Colonic mucosa (tissue), 4 donors: ENCODE data around the gene AKAP6. TPM values are rescaled to one million over a fixed set of nuclear protein-coding genes. Genes with fewer than 3 reads are reported as not detected.

ENCODE experiments used
- DNase-seq: peaks from one replicate; pipeline ENCODE4 v3.0.0-alpha.2; 2020
- H3K27ac ChIP-seq: fragments of 200-600 bp; one replicate; pipeline ENCODE4 v1.8.0; 2021
- H3K27me3 ChIP-seq: fragments of 200-600 bp; one replicate; pipeline ENCODE4 v1.8.0; 2021
- H3K36me3 ChIP-seq: fragments of 200-600 bp; one replicate; pipeline ENCODE4 v1.8.0; 2021
- H3K4me1 ChIP-seq: fragments of 200-600 bp; one replicate; pipeline ENCODE4 v1.8.0; 2021; ENCODE audit warnings: mild to moderate bottlenecking
- H3K4me3 ChIP-seq: fragments of 200-600 bp; one replicate; pipeline ENCODE4 v1.8.0; 2021
- H3K9ac ChIP-seq, 2 donors: one replicate each; pipeline ENCODE4 v1.7.0; 2013; ENCODE audit warnings: control low read depth in 2 of 2, low read depth in 2 of 2, low read length in 2 of 2
- H3K9me3 ChIP-seq: fragments of 200-600 bp; one replicate; pipeline ENCODE4 v1.8.0; 2021
- CTCF ChIP-seq: fragments of 200-600 bp; IDR thresholded peaks from one replicate; pipeline ENCODE4 v1.8.0; 2022; ENCODE audit warnings: antibody characterized with exemption, mild to moderate bottlenecking
- intact Hi-C: fragments of 100-400 bp; cut with DNase I; formaldehyde crosslinking; loops from one replicate; pipeline ENCODE4 v1.14.1; 2022
- total RNA-seq, 2 donors: library from RNA; stranded (reverse); fragmentation: NEBNext Ultra II Directional in 1 of 2; extraction: Animal tissue kit (Norgen Biotek cat#: 25700) in 1 of 2; gene quantifications; one replicate each; pipeline ENCODE4 v1.2.1, GENCODE V29; 2021
- donor health status: healthy.
- donor health status: DM: no; HTN: no; CAD: no.
- donor health status: DM: no; HTN: no; CAD: no.

Gene AKAP6
- total RNA-seq, 2 donors from 2014 or later, result 1.3 to 10.3 TPM

GRCh38 chr14:32432813-32433538 lies 103.9 kb downstream of the AKAP6 start:
- intact Hi-C loops, result no loop called here
- Histone ChIP-seq H3K9ac (no peak overlapping the region), H3K36me3 (no peaks in the 10 kb centered on the region), H3K27me3 (no peaks in the 10 kb centered on the region), H3K4me1 (no peaks in the 10 kb centered on the region), H3K4me3 (no peak overlapping the region), H3K27ac (no peak overlapping the region), H3K9me3 (no peaks in the 10 kb centered on the region)
- TF ChIP-seq CTCF, result no peak
- DNase-seq, result no peak

- Histone ChIP-seq H3K4me3 (no peak overlapping the region), H3K9me3 (no peaks in the 10 kb centered on the region), H3K36me3 (no peaks in the 10 kb centered on the region), H3K9ac (no peak overlapping the region), H3K27ac (no peak overlapping the region), H3K27me3 (no peaks in the 10 kb centered on the region), H3K4me1 (no peaks in the 10 kb centered on the region)
- DNase-seq, result peak; percentile 29
- TF ChIP-seq CTCF, result no peak
- intact Hi-C loops, result no loop called here
Measured at GRCh38 chr14:32434180-32434579, 105.1 kb downstream of the AKAP6 start.

GRCh38 chr14:32434880-32435279 lies 105.8 kb downstream of the AKAP6 start:
- Histone ChIP-seq H3K4me1 (no peaks in the 10 kb centered on the region), H3K36me3 (no peaks in the 10 kb centered on the region), H3K4me3 (no peak overlapping the region), H3K27ac (no peak overlapping the region), H3K9me3 (no peaks in the 10 kb centered on the region), H3K27me3 (no peaks in the 10 kb centered on the region), H3K9ac (no peak overlapping the region)
- TF ChIP-seq CTCF, result no peak
- intact Hi-C loops, result no loop called here
- no peak for DNase-seq

DNA sequence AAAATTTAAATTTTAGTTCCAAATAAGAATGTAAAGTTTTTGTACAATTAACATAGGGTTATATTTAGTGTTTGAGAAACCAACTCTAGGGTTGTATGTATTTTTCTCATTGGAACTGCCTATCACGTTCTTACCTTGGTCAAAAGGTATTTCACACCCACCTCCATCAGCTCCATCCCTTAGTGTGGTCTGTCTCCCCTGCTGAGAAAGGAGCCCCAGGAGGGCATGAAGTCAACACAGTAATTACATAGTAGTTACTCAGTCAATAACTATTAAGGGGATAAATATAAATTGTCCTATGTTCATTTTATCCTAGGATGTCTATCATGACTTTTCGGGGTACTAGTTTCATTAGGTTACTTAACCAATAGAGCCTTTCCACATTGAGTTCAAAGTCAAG lies 106.3 kb downstream of the AKAP6 start:
- DNase-seq, result no peak
- Histone ChIP-seq H3K9me3 (no peaks in the 10 kb centered on the region), H3K9ac (no peak overlapping the region), H3K27me3 (no peaks in the 10 kb centered on the region), H3K4me1 (no peaks in the 10 kb centered on the region), H3K4me3 (no peak overlapping the region), H3K36me3 (no peaks in the 10 kb centered on the region), H3K27ac (no peak overlapping the region)
- intact Hi-C loops, result no loop called here
- TF ChIP-seq CTCF, result no peak

- no peak overlapping the region for H3K4me3 ChIP-seq
- H3K4me1 ChIP-seq, result no peaks in the 10 kb centered on the region
- DNase-seq, result no peak
- intact Hi-C loops, result no loop called here
- no peaks in the 10 kb centered on the region for H3K27me3 ChIP-seq
- no peaks in the 10 kb centered on the region for H3K36me3 ChIP-seq
- H3K9me3 ChIP-seq, result no peaks in the 10 kb centered on the region
- no peak for TF ChIP-seq CTCF
- no peak overlapping the region for H3K9ac ChIP-seq
- no peak overlapping the region for H3K27ac ChIP-seq
Measured at GRCh38 chr14:32436993-32437392, 107.9 kb downstream of the AKAP6 start.
